ENCODE measurements around the gene IMMP2L. TPM values are rescaled to one million over a fixed set of nuclear protein-coding genes. Genes with fewer than 3 reads are reported as not detected.

IMMP2L gene
- total and polyA plus RNA-seq, 2 donors (not counting 3 experiments of a cell fraction or from before 2014, with no cell fraction given), result 9.9 to 11.8 TPM

DNA sequence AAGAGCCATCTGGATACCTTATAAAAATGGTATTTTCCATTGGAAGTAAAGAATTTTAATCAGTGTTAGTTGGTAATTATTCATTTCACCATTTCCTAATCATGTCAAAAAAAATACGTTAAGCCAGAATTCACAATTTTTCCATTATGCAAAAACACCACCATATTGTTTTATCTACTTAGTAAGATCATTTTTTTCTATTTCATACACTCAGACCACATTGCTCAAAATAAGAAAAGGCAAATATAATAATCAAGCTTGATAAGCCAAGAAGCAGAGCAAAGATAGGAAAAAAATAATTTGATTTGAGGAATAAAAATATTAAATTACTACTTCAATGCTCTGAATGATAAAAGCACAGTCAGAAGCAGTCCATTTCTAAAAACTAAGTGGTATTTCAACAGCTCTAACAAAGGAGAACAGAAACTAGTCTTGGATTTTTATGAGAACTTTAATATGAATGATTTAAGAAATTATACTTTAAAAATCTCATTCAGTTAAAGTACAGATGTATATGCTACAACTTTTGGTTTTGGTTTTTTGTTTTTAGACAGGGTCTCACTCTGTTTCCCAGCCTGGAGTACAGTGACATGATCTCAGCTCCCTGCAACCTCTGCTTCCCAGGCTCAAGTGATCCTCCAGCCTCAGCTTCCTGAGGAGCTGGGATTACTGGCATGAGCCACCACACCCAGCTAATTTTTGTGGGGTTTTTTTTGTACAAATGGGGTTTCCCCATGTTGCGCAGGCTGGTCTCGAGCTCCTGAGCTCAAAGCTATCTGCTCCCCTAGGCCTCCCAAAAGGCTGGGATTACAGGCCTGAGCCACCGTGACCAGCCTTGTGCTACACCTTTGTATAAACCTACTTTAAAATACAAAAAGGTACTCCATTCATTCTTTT lies 424.7 kb downstream of the IMMP2L start:
- FAIRE-seq (no peak), DNase-seq (ENCODE audit: low read depth, low spot score) (no peak)
- no peaks in the 10 kb centered on the region for H3K27me3 ChIP-seq (ENCODE audit: control insufficient read depth in 2 of 2, insufficient read depth in 2 of 2, low read length in 2 of 2)
- dilution Hi-C loops (cut with MboI; ENCODE audit: extremely low pct_ligation_motif_present, low sequenced_read_pairs) (no loop called here), intact Hi-C loops (cut with micrococcal nuclease) (loop anchor here (1.0 kb wide), 1 partner anchor 819 kb away; no protein-coding TSS in a partner anchor)
- no peaks in the 10 kb centered on the region for H3K36me3 ChIP-seq (ENCODE audit: control insufficient read depth in 2 of 2, extremely low read depth in 1 of 2, insufficient read depth in 2 of 2, low read length in 2 of 2)
- TF ChIP-seq JUN (IDR thresholded peaks at IDR 0.05; ENCODE audit: borderline replicate concordance, insufficient read depth, insufficient read length, low read depth) (no peak), POLR2A (IDR thresholded peaks at IDR 0.05; ENCODE audit: low read depth, low read length) (no peak), FOS (IDR thresholded peaks at IDR 0.05; ENCODE audit: borderline replicate concordance, insufficient read depth, low read length) (no peak), GATA2 (IDR thresholded peaks at IDR 0.05; ENCODE audit: insufficient read depth, insufficient read length, low read depth, low read length) (no peak), POLR2AphosphoS5 (IDR thresholded peaks at IDR 0.05; ENCODE audit: insufficient read depth, low read depth, low read length) (no peak), CTCF (IDR thresholded peaks at IDR 0.05; ENCODE audit: extremely low read depth in 1 of 2, insufficient read depth in 1 of 2, low read depth in 1 of 2, low read length in 2 of 2) (no peak), EZH2 (IDR thresholded peaks at IDR 0.05; ENCODE audit: borderline replicate concordance, low read depth, low read length, severe bottlenecking) (no peak)
- H3K9ac ChIP-seq (replicated peaks; ENCODE audit: extremely low read depth, insufficient read depth, low read length), result peak overlapping the region; percentile 47
- peaks cover 20% of the 10 kb centered on the region for H3K4me1 ChIP-seq (ENCODE audit: control insufficient read depth, extremely low read depth, insufficient read depth, low read length)
- H3K27ac ChIP-seq (ENCODE audit: insufficient read depth, low read depth, low read length), result peak overlapping the region; percentile 86
- ChIA-PET POLR2A (no interaction called here), CTCF (interaction anchor here (0.9 to 2.7 kb wide), 7 partner anchors 11 to 256 kb away, joined by 3 to 15 read pairs (median 4); no protein-coding TSS in a partner anchor)
- no TSS peak for BruUV-seq (replicated peaks)
- peak overlapping the region; percentile 91 for H3K4me2 ChIP-seq (ENCODE audit: insufficient read depth, low read length)
- H3K4me3 ChIP-seq (replicated peaks in 1 of 3; ENCODE audit: insufficient read depth in 1 of 3, low read depth in 1 of 3, low read length in 3 of 3), result no peak overlapping the region
- H3K79me2 ChIP-seq (ENCODE audit: control insufficient read depth, insufficient read depth, low read length), result no peaks in the 10 kb centered on the region
- H3K9me3 ChIP-seq (replicated peaks; ENCODE audit: control insufficient read depth, insufficient read depth, low read length), result no peaks in the 10 kb centered on the region
- H3K9me1 ChIP-seq (replicated peaks; ENCODE audit: control insufficient read depth, extremely low read depth, insufficient read depth, low read length), result no peaks in the 10 kb centered on the region
- peak overlapping the region; percentile 10 for H2AFZ ChIP-seq (ENCODE audit: low read depth, low read length)
- no peaks in the 10 kb centered on the region for H4K20me1 ChIP-seq (replicated peaks; ENCODE audit: control insufficient read depth, extremely low read depth, insufficient read depth, low read length)
